ENCODE measurements around the gene SLC7A14. TPM values are rescaled to one million over a fixed set of nuclear protein-coding genes. Genes with fewer than 3 reads are reported as not detected.

SLC7A14 gene
- total and polyA plus RNA-seq, 2 donors (not counting 1 experiment from before 2014, with no cell fraction given): not detected

DNA sequence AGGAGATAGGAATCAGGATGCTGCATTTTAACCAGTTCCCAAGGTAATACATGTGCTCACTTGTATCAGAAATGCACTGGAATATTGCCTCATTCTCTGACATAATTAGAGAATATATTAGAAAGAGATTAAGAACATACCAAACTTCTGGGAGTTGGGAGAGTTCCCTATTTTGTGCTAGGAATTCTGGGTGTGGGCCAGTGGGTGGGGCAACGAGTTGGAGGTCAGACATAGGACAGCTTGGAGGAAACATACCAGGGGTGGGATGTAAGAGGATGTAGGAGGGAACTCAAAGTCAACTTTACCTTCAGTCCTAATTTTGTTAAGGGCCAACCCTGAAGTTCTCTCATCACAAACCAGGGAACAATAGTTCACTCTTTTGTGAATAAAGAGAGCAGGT lies 83.6 kb downstream of the SLC7A14 start:
- intact Hi-C loops (cut with micrococcal nuclease): no loop called here
- CTCF ChIA-PET: no interaction called here

DNA sequence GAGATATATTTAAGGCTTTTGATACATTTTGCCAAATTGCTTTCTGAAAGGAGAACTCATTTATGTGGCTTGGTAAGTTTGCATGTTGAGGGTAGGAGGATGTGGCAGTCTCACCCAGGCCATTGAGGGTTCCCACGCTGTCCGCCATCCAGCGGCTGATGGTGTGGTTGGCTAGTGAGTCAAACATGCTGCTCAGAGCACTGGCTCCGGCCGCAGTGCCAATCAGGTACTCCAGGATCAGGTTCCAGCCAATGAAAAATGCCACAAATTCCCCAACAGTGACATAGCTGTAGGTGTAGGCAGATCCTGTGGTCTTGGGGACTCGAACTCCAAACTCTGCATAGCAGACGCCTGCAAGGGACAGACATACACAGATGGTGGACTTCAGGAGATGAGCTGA lies 84.9 kb downstream of the SLC7A14 start:
- H3K4me1 Mint-ChIP-seq: no peaks in the 10 kb centered on the region

More for the DNA sequence above, 83.6 kb downstream of the SLC7A14 start:
- DNase-seq: no peak
- Histone ChIP-seq H3K4me2 (replicated peaks; ENCODE audit: low read depth, low read length, poor library complexity, severe bottlenecking) (no peak overlapping the region), H4K20me1 (ENCODE audit: control insufficient read depth, insufficient read depth, low read length, poor library complexity, severe bottlenecking) (no peaks in the 10 kb centered on the region), H3K4me1 (ENCODE audit: control insufficient read depth in 2 of 2, insufficient read depth in 2 of 2, low read length in 2 of 2) (no peaks in the 10 kb centered on the region), H3K79me2 (ENCODE audit: control insufficient read depth, insufficient read depth, low read length) (no peaks in the 10 kb centered on the region), H3K9me3 (ENCODE audit: control extremely low read depth in 1 of 3, control insufficient read depth in 2 of 3, insufficient read depth in 1 of 3, low read length in 2 of 3) (no peaks in the 10 kb centered on the region), H3K27me3 (replicated peaks in 1 of 4; ENCODE audit: control extremely low read depth in 1 of 4, control insufficient read depth in 3 of 4, insufficient read depth in 4 of 4, low read length in 3 of 4) (peaks cover 0 to 5% (median 1%) of the 10 kb centered on the region in 4 experiments), H3K36me3 (replicated peaks in 1 of 2; ENCODE audit: control extremely low read depth in 1 of 2, control insufficient read depth in 1 of 2, extremely low read depth in 1 of 2, insufficient read depth in 2 of 2, low read length in 1 of 2) (no peaks in the 10 kb centered on the region), H3K4me3 (ENCODE audit: control extremely low read depth in 1 of 5, extremely low read depth in 1 of 5, insufficient read depth in 1 of 5, low read depth in 2 of 5, low read length in 4 of 5) (no peak overlapping the region), H2AFZ (ENCODE audit: insufficient read depth, low read depth, low read length, poor library complexity, severe bottlenecking) (no peak overlapping the region), H3K27ac (ENCODE audit: low read length in 2 of 2) (no peak overlapping the region), H3K9ac (ENCODE audit: low read length) (no peak overlapping the region)
- no peak for ATAC-seq (ENCODE audit: low read depth)
- H3K4me1 Mint-ChIP-seq: no peaks in the 10 kb centered on the region
- TF ChIP-seq EZH2 (IDR thresholded peaks at IDR 0.05; ENCODE audit: borderline replicate concordance, insufficient read depth, low read depth, low read length, poor library complexity, severe bottlenecking): no peak
- TF ChIP-seq, protein P1, sequence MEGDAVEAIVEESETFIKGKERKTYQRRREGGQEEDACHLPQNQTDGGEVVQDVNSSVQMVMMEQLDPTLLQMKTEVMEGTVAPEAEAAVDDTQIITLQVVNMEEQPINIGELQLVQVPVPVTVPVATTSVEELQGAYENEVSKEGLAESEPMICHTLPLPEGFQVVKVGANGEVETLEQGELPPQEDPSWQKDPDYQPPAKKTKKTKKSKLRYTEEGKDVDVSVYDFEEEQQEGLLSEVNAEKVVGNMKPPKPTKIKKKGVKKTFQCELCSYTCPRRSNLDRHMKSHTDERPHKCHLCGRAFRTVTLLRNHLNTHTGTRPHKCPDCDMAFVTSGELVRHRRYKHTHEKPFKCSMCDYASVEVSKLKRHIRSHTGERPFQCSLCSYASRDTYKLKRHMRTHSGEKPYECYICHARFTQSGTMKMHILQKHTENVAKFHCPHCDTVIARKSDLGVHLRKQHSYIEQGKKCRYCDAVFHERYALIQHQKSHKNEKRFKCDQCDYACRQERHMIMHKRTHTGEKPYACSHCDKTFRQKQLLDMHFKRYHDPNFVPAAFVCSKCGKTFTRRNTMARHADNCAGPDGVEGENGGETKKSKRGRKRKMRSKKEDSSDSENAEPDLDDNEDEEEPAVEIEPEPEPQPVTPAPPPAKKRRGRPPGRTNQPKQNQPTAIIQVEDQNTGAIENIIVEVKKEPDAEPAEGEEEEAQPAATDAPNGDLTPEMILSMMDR (IDR thresholded peaks at IDR 0.05): no peak
- POLR2A ChIA-PET: no interaction called here
- H3K27me3 Mint-ChIP-seq: peaks cover 17% of the 10 kb centered on the region
- WGBS (ENCODE audit: insufficient coverage): no CpG with 5 or more reads among the region's 1 CpG
- H3K27ac Mint-ChIP-seq: no peak overlapping the region
- H3K4me3 Mint-ChIP-seq: no peak overlapping the region
- H3K9me3 Mint-ChIP-seq (ENCODE audit: insufficient read depth): no peaks in the 10 kb centered on the region

More for the DNA sequence above, 84.9 kb downstream of the SLC7A14 start:
- intact Hi-C loops (cut with micrococcal nuclease): no loop called here
- H3K4me2 ChIP-seq (replicated peaks; ENCODE audit: low read depth, low read length, poor library complexity, severe bottlenecking): no peak overlapping the region
- Mint-ChIP-seq H3K27ac (no peak overlapping the region), H3K4me3 (no peak overlapping the region), H3K9me3 (ENCODE audit: insufficient read depth) (no peaks in the 10 kb centered on the region), H3K27me3 (peaks cover 10% of the 10 kb centered on the region)
- CTCF ChIA-PET: interaction anchor here (0.7 kb wide), 1 partner anchor 268 kb away, joined by 3 read pairs; no protein-coding TSS in a partner anchor
- H2AFZ ChIP-seq (ENCODE audit: insufficient read depth, low read depth, low read length, poor library complexity, severe bottlenecking): no peak overlapping the region
- no peak overlapping the region for H3K27ac ChIP-seq (ENCODE audit: low read length in 2 of 2)
- TF ChIP-seq, protein P1 (IDR thresholded peaks at IDR 0.05): no peak
- TF ChIP-seq EZH2 (IDR thresholded peaks at IDR 0.05; ENCODE audit: borderline replicate concordance, insufficient read depth, low read depth, low read length, poor library complexity, severe bottlenecking): no peak
- H3K4me1 ChIP-seq (ENCODE audit: control insufficient read depth in 2 of 2, insufficient read depth in 2 of 2, low read length in 2 of 2): no peaks in the 10 kb centered on the region
- POLR2A ChIA-PET: no interaction called here
- 92% methylated on average over 5 of the region's 7 CpGs for WGBS (ENCODE audit: insufficient coverage)
- H4K20me1 ChIP-seq (ENCODE audit: control insufficient read depth, insufficient read depth, low read length, poor library complexity, severe bottlenecking): no peaks in the 10 kb centered on the region
- H3K9me3 ChIP-seq (ENCODE audit: control extremely low read depth in 1 of 3, control insufficient read depth in 2 of 3, insufficient read depth in 1 of 3, low read length in 2 of 3): no peaks in the 10 kb centered on the region
- H3K4me3 ChIP-seq (ENCODE audit: control extremely low read depth in 1 of 5, extremely low read depth in 1 of 5, insufficient read depth in 1 of 5, low read depth in 2 of 5, low read length in 4 of 5): no peak overlapping the region
- ATAC-seq (ENCODE audit: low read depth) (no peak), DNase-seq (no peak)
- H3K27me3 ChIP-seq (replicated peaks in 1 of 4; ENCODE audit: control extremely low read depth in 1 of 4, control insufficient read depth in 3 of 4, insufficient read depth in 4 of 4, low read length in 3 of 4): peaks cover 0 to 3% (median 0%) of the 10 kb centered on the region in 4 experiments
- no peaks in the 10 kb centered on the region for H3K79me2 ChIP-seq (ENCODE audit: control insufficient read depth, insufficient read depth, low read length)
- no peaks in the 10 kb centered on the region for H3K36me3 ChIP-seq (replicated peaks in 1 of 2; ENCODE audit: control extremely low read depth in 1 of 2, control insufficient read depth in 1 of 2, extremely low read depth in 1 of 2, insufficient read depth in 2 of 2, low read length in 1 of 2)
- H3K9ac ChIP-seq (ENCODE audit: low read length): no peak overlapping the region
